ENCODE data around the gene DMBX1. TPM values are rescaled to one million over a fixed set of nuclear protein-coding genes. Genes with fewer than 3 reads are reported as not detected.

DMBX1 gene
- total RNA-seq, 5 donors from 2014 or later (not counting 1 experiment from before 2014, with no cell fraction given) = not detected

GRCh38 chr1:46464915-46465314 is 24.7 kb upstream of the DMBX1 start:
- CTCF ChIA-PET = no interaction called here
- POLR2A ChIA-PET = no interaction called here
- no peak overlapping the region for H3K27ac Mint-ChIP-seq

GRCh38 chr1:46465981-46466476 is 23.6 kb upstream of the DMBX1 start:
- Histone ChIP-seq H3K4me3 (ENCODE audit: control insufficient read depth in 1 of 2, extremely low read depth in 1 of 2, low read length in 1 of 2) (peak overlapping the region; percentile 48 to 72), H3K27ac (ENCODE audit: low read length) (no peak overlapping the region), H3K36me3 (ENCODE audit: control insufficient read depth in 2 of 2, extremely low read depth in 1 of 2, insufficient read depth in 1 of 2, low read length in 1 of 2) (no peaks in the 10 kb centered on the region), H3K27me3 (replicated peaks in 1 of 2; ENCODE audit: control insufficient read depth in 2 of 2, extremely low read depth in 1 of 2, insufficient read depth in 2 of 2, low read length in 1 of 2) (peaks cover 23 to 74% of the 10 kb centered on the region in 2 experiments), H3K9me3 (no peaks in the 10 kb centered on the region), H3K4me1 (ENCODE audit: control insufficient read depth in 1 of 2, extremely low read depth in 1 of 2, insufficient read depth in 2 of 2, low read length in 2 of 2) (peaks cover 3 to 12% of the 10 kb centered on the region in 2 experiments)
- Mint-ChIP-seq H3K36me3 (no peaks in the 10 kb centered on the region), H3K27me3 (peaks cover 37 to 64% of the 10 kb centered on the region in 2 donors), H3K27ac (no peak overlapping the region), H3K4me3 (peak overlapping the region; percentile 70 to 77 (median 75)), H3K9me3 (no peaks in the 10 kb centered on the region), H3K4me1 (peaks cover 10 to 13% (median 12%) of the 10 kb centered on the region in 3 donors)
- ATAC-seq (replicated peaks in 1 of 4) (no peak), DNase-seq (no peak)
- ChIA-PET CTCF (interaction anchor here (0.5 to 0.7 kb wide), 2 partner anchors 238 to 248 kb away, joined by 3 read pairs; no protein-coding TSS in a partner anchor), POLR2A (no interaction called here)
- WGBS (ENCODE audit: insufficient coverage) = 22% methylated on average over 15 of the region's 20 CpGs

More at GRCh38 chr1:46464915-46465314, 24.7 kb upstream of the DMBX1 start:
- DNase-seq (no peak), ATAC-seq (replicated peaks in 1 of 4) (no peak)
- H3K4me1 Mint-ChIP-seq = peaks cover 10 to 13% (median 12%) of the 10 kb centered on the region in 3 donors
- no peaks in the 10 kb centered on the region for H3K36me3 Mint-ChIP-seq
- H3K27me3 ChIP-seq (replicated peaks in 1 of 2; ENCODE audit: control insufficient read depth in 2 of 2, extremely low read depth in 1 of 2, insufficient read depth in 2 of 2, low read length in 1 of 2) = peaks cover 21 to 79% of the 10 kb centered on the region in 2 experiments
- H3K4me3 Mint-ChIP-seq = peak overlapping the region in 1 of 3 donors; percentile 75
- no peaks in the 10 kb centered on the region for H3K9me3 ChIP-seq
- H3K27me3 Mint-ChIP-seq = peaks cover 37 to 60% of the 10 kb centered on the region in 2 donors
- no peak overlapping the region for H3K27ac ChIP-seq (ENCODE audit: low read length)
- H3K9me3 Mint-ChIP-seq = no peaks in the 10 kb centered on the region
- 80% methylated on average over 2 of the region's 3 CpGs for WGBS (ENCODE audit: insufficient coverage)
- H3K4me1 ChIP-seq (ENCODE audit: control insufficient read depth in 1 of 2, extremely low read depth in 1 of 2, insufficient read depth in 2 of 2, low read length in 2 of 2) = peaks cover 3 to 12% of the 10 kb centered on the region in 2 experiments
- H3K4me3 ChIP-seq (ENCODE audit: control insufficient read depth in 1 of 2, extremely low read depth in 1 of 2, low read length in 1 of 2) = no peak overlapping the region
- H3K36me3 ChIP-seq (ENCODE audit: control insufficient read depth in 2 of 2, extremely low read depth in 1 of 2, insufficient read depth in 1 of 2, low read length in 1 of 2) = no peaks in the 10 kb centered on the region

- ATAC-seq (replicated peaks in 1 of 4) (peak; percentile 40 to 63 (median 56)), DNase-seq (peak in 2 of 35 experiments; percentile 8 to 18)
- ChIA-PET CTCF (interaction anchor here in 1 of 2 donors (0.5 kb wide), 1 partner anchor 247 kb away, joined by 3 read pairs; no protein-coding TSS in a partner anchor), POLR2A (no interaction called here)
- H3K4me3 Mint-ChIP-seq = peak overlapping the region; percentile 74 to 75 (median 75)
- no peaks in the 10 kb centered on the region for H3K36me3 ChIP-seq (ENCODE audit: control insufficient read depth in 2 of 2, extremely low read depth in 1 of 2, insufficient read depth in 1 of 2, low read length in 1 of 2)
- H3K36me3 Mint-ChIP-seq = no peaks in the 10 kb centered on the region
- peaks cover 36 to 62% of the 10 kb centered on the region in 2 donors for H3K27me3 Mint-ChIP-seq
- no peaks in the 10 kb centered on the region for H3K9me3 ChIP-seq
- H3K4me1 ChIP-seq (ENCODE audit: control insufficient read depth in 1 of 2, extremely low read depth in 1 of 2, insufficient read depth in 2 of 2, low read length in 2 of 2) = peaks cover 3 to 12% of the 10 kb centered on the region in 2 experiments
- H3K9me3 Mint-ChIP-seq = no peaks in the 10 kb centered on the region
- H3K27ac Mint-ChIP-seq = no peak overlapping the region
- peaks cover 24 to 70% of the 10 kb centered on the region in 2 experiments for H3K27me3 ChIP-seq (replicated peaks in 1 of 2; ENCODE audit: control insufficient read depth in 2 of 2, extremely low read depth in 1 of 2, insufficient read depth in 2 of 2, low read length in 1 of 2)
- H3K4me1 Mint-ChIP-seq = peaks cover 10 to 13% (median 12%) of the 10 kb centered on the region in 3 donors
- no peak overlapping the region for H3K27ac ChIP-seq (ENCODE audit: low read length)
- peak overlapping the region; percentile 48 to 72 for H3K4me3 ChIP-seq (ENCODE audit: control insufficient read depth in 1 of 2, extremely low read depth in 1 of 2, low read length in 1 of 2)
- WGBS (ENCODE audit: insufficient coverage) = 4% methylated on average over 84 of the region's 84 CpGs
These were observed 23.0 kb upstream of the DMBX1 start for GRCh38 chr1:46466477-46467182.

DNA sequence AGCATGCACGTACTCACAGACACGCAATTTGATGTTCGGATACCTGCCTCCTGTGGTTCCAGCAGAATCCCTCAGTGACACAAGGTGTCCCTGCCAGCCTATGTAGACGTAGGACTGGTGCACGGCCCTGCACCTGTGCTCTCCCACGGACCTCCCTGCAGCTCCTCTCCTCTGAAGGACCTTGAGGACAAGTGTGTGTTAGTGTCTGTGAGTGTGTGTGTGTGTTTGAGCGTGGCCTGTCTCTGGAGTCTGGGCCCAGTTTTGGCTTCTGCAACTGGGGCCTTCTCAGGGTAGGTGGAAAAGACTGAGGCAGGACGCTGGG is 22.5 kb upstream of the DMBX1 start:
- Histone ChIP-seq H3K9me3 (no peaks in the 10 kb centered on the region), H3K27ac (ENCODE audit: low read length) (no peak overlapping the region), H3K36me3 (ENCODE audit: control insufficient read depth in 2 of 2, extremely low read depth in 1 of 2, insufficient read depth in 1 of 2, low read length in 1 of 2) (no peaks in the 10 kb centered on the region), H3K4me1 (ENCODE audit: control insufficient read depth in 1 of 2, extremely low read depth in 1 of 2, insufficient read depth in 2 of 2, low read length in 2 of 2) (peaks cover 3 to 12% of the 10 kb centered on the region in 2 experiments), H3K4me3 (ENCODE audit: control insufficient read depth in 1 of 2, extremely low read depth in 1 of 2, low read length in 1 of 2) (peak overlapping the region; percentile 48 to 72), H3K27me3 (replicated peaks in 1 of 2; ENCODE audit: control insufficient read depth in 2 of 2, extremely low read depth in 1 of 2, insufficient read depth in 2 of 2, low read length in 1 of 2) (peaks cover 24 to 65% of the 10 kb centered on the region in 2 experiments)
- Mint-ChIP-seq H3K27me3 (peaks cover 32 to 62% of the 10 kb centered on the region in 2 donors), H3K4me3 (peak overlapping the region; percentile 74 to 75 (median 75)), H3K9me3 (no peaks in the 10 kb centered on the region), H3K4me1 (peaks cover 10 to 13% (median 12%) of the 10 kb centered on the region in 3 donors), H3K27ac (no peak overlapping the region), H3K36me3 (no peaks in the 10 kb centered on the region)
- POLR2A ChIA-PET = no interaction called here
- CTCF ChIA-PET = no interaction called here
- WGBS (ENCODE audit: insufficient coverage) = 60% methylated on average over 7 of the region's 8 CpGs
- ATAC-seq (replicated peaks in 1 of 4) = no peak
- no peak for DNase-seq

GRCh38 chr1:46469881-46470280 is 19.8 kb upstream of the DMBX1 start:
- POLR2A ChIA-PET = no interaction called here
- Histone ChIP-seq H3K4me3 (ENCODE audit: control insufficient read depth in 1 of 2, extremely low read depth in 1 of 2, low read length in 1 of 2) (no peak overlapping the region), H3K27me3 (replicated peaks in 1 of 2; ENCODE audit: control insufficient read depth in 2 of 2, extremely low read depth in 1 of 2, insufficient read depth in 2 of 2, low read length in 1 of 2) (peaks cover 21 to 69% of the 10 kb centered on the region in 2 experiments), H3K36me3 (ENCODE audit: control insufficient read depth in 2 of 2, extremely low read depth in 1 of 2, insufficient read depth in 1 of 2, low read length in 1 of 2) (no peaks in the 10 kb centered on the region), H3K9me3 (no peaks in the 10 kb centered on the region), H3K4me1 (ENCODE audit: control insufficient read depth in 1 of 2, extremely low read depth in 1 of 2, insufficient read depth in 2 of 2, low read length in 2 of 2) (peaks cover 3 to 12% of the 10 kb centered on the region in 2 experiments), H3K27ac (ENCODE audit: low read length) (no peak overlapping the region)
- Mint-ChIP-seq H3K27ac (no peak overlapping the region), H3K36me3 (no peaks in the 10 kb centered on the region), H3K9me3 (no peaks in the 10 kb centered on the region), H3K4me3 (no peak overlapping the region), H3K4me1 (peaks cover 10 to 13% (median 12%) of the 10 kb centered on the region in 3 donors), H3K27me3 (peaks cover 24 to 57% of the 10 kb centered on the region in 2 donors)
- ATAC-seq (replicated peaks in 1 of 4) (no peak), DNase-seq (no peak)
- CTCF ChIA-PET = no interaction called here
- 64% methylated on average over 4 of the region's 4 CpGs for WGBS (ENCODE audit: insufficient coverage)

DNA sequence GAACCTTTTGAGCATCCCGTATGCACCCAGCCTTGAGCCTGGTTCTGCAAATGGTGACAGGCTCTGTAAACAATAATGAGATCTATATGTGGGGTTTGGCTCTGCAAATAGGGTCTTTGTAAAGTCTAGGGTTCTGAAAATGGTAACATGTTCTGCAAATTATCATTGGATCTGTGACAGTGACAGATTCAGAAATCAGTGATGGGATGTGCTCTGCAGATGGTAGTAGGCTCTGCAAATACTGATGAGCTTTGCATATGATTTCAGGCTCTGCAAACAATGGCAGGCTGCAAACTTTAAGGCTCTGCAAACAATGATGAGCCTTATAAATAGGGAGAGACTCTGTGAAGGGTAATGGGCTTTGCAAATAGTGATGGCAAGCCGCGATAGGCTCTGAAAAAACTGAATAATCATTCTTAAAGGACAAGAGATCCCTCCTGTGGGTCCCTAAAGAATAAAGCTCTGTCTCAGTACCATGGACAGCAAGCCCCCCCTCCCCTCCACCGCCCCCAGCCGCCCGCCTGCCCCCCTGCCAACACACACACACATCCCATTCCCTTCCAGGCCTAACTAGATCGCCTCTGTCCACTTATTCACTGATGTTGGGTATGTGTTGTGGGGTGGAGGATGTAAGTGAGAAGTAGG is 17.7 kb upstream of the DMBX1 start:
- CTCF ChIA-PET = no interaction called here
- no peak for DNase-seq
- Mint-ChIP-seq H3K27me3 (peaks cover 17 to 56% of the 10 kb centered on the region in 2 donors), H3K27ac (no peak overlapping the region), H3K36me3 (no peaks in the 10 kb centered on the region), H3K9me3 (no peaks in the 10 kb centered on the region), H3K4me3 (no peak overlapping the region), H3K4me1 (peaks cover 4 to 5% (median 5%) of the 10 kb centered on the region in 3 donors)
- H3K27me3 ChIP-seq (replicated peaks in 1 of 2; ENCODE audit: control insufficient read depth in 2 of 2, extremely low read depth in 1 of 2, insufficient read depth in 2 of 2, low read length in 1 of 2) = peaks cover 13 to 61% of the 10 kb centered on the region in 2 experiments
- no peak for ATAC-seq (replicated peaks in 1 of 4)
- no peak overlapping the region for H3K4me3 ChIP-seq (ENCODE audit: control insufficient read depth in 1 of 2, extremely low read depth in 1 of 2, low read length in 1 of 2)
- POLR2A ChIA-PET = no interaction called here
- WGBS (ENCODE audit: insufficient coverage) = 63% methylated on average over 1 of the region's 7 CpGs
- H3K27ac ChIP-seq (ENCODE audit: low read length) = no peak overlapping the region
- peaks cover 1 to 3% of the 10 kb centered on the region in 2 experiments for H3K4me1 ChIP-seq (ENCODE audit: control insufficient read depth in 1 of 2, extremely low read depth in 1 of 2, insufficient read depth in 2 of 2, low read length in 2 of 2)
- H3K36me3 ChIP-seq (ENCODE audit: control insufficient read depth in 2 of 2, extremely low read depth in 1 of 2, insufficient read depth in 1 of 2, low read length in 1 of 2) = no peaks in the 10 kb centered on the region
- H3K9me3 ChIP-seq = no peaks in the 10 kb centered on the region

Measured in T-cell (primary cell).